CD14-positive monocyte (primary cell): Measurements from ENCODE around the gene CTPS1. TPM values are rescaled to one million over a fixed set of nuclear protein-coding genes. Genes with fewer than 3 reads are reported as not detected.

ENCODE experiments used
- DNase-seq, 3 donors: peaks; one replicate each; pipeline ENCODE4 v3.0.0-alpha.2; 2011 to 2022
- H2AFZ ChIP-seq: 2 replicates; pipeline ENCODE4 v1.6.0; 2012; ENCODE audit warnings: mild to moderate bottlenecking, low read depth, low read length, inconsistent platforms; ENCODE audit not compliant: insufficient read depth, poor library complexity, severe bottlenecking
- H3K27ac ChIP-seq, 2 donors: 1 replicate in 1 of 2; 2 replicates in 1 of 2; pipeline ENCODE4 v1.5.1; 2012 to 2013; ENCODE audit warnings: low read length in 2 of 2, control low read depth in 1 of 2, inconsistent platforms in 1 of 2, low read depth in 1 of 2, mild to moderate bottlenecking in 1 of 2
- H3K27me3 ChIP-seq, 2 donors: one replicate each; pipeline versions ENCODE4 v1.6.0 to v1.6.1; 2011 to 2013; ENCODE audit warnings: low read length in 2 of 2; ENCODE audit not compliant: control insufficient read depth in 2 of 2, insufficient read depth in 2 of 2
- H3K36me3 ChIP-seq, 2 donors: replicated peaks in 1 of 2; 1 replicate in 1 of 2; 2 replicates in 1 of 2; pipeline versions ENCODE4 v1.5.1 to v1.6.1; 2012 to 2013; ENCODE audit warnings: low read length in 2 of 2, control low read depth in 1 of 2, inconsistent platforms in 1 of 2, mild to moderate bottlenecking in 1 of 2; ENCODE audit not compliant: insufficient read depth in 2 of 2, control insufficient read depth in 1 of 2
- H3K4me1 ChIP-seq, 2 donors: 1 replicate in 1 of 2; 2 replicates in 1 of 2; pipeline versions ENCODE4 v1.5.1 to v1.6.1; 2012 to 2013; ENCODE audit warnings: low read length in 2 of 2, control low read depth in 1 of 2, inconsistent platforms in 1 of 2, mild to moderate bottlenecking in 1 of 2, moderate library complexity in 1 of 2; ENCODE audit not compliant: insufficient read depth in 2 of 2, control insufficient read depth in 1 of 2
- H3K4me2 ChIP-seq: replicated peaks from 2 replicates; pipeline ENCODE3; 2012; ENCODE audit warnings: low read length, moderate library complexity, mild to moderate bottlenecking; ENCODE audit not compliant: poor library complexity, severe bottlenecking; ENCODE audit errors: extremely low read depth
- H3K4me3 ChIP-seq, 3 experiments: fragments of 200-600 bp in 1 of 3; sonication (generic) in 1 of 3; replicated peaks in 1 of 3; 1 replicate in 2 of 3; 2 replicates in 1 of 3; pipeline ENCODE4 v1.5.1; 2011 to 2013; ENCODE audit warnings: low read length in 3 of 3, mild to moderate bottlenecking in 3 of 3, control low read depth in 2 of 3, low read depth in 2 of 3, inconsistent platforms in 1 of 3, moderate library complexity in 1 of 3
- H3K79me2 ChIP-seq: 2 replicates; pipeline ENCODE4 v1.6.0; 2012; ENCODE audit warnings: mild to moderate bottlenecking, control low read depth, inconsistent platforms, low read length, moderate library complexity; ENCODE audit not compliant: insufficient read depth
- H3K9ac ChIP-seq: 2 replicates; pipeline ENCODE4 v1.6.0; 2017; ENCODE audit warnings: low read length, mild to moderate bottlenecking; ENCODE audit not compliant: insufficient read depth, poor library complexity, severe bottlenecking
- H3K9me3 ChIP-seq, 2 donors: replicated peaks in 1 of 2; 1 replicate in 1 of 2; 2 replicates in 1 of 2; pipeline versions ENCODE4 v1.5.1 to v1.6.1; 2012 to 2013; ENCODE audit warnings: low read length in 2 of 2, control low read depth in 1 of 2; ENCODE audit not compliant: control insufficient read depth in 1 of 2, insufficient read depth in 1 of 2
- H4K20me1 ChIP-seq: 2 replicates; pipeline ENCODE4 v1.6.0; 2012; ENCODE audit warnings: mild to moderate bottlenecking, low read length, control low read depth, moderate library complexity; ENCODE audit not compliant: insufficient read depth
- H3K27ac Mint-ChIP-seq, 7 donors: one replicate each; pipeline ENCODE4 v1.8.0; 2020; ENCODE audit warnings: mild to moderate bottlenecking in 7 of 7, mixed read lengths in 7 of 7, moderate library complexity in 6 of 7, inconsistent platforms in 2 of 7
- H3K27me3 Mint-ChIP-seq, 3 donors: one replicate each; pipeline ENCODE4 v1.8.0; 2021 to 2022; ENCODE audit warnings: low read depth in 3 of 3, mild to moderate bottlenecking in 3 of 3, mixed read lengths in 3 of 3, moderate library complexity in 3 of 3, inconsistent platforms in 1 of 3
- H3K36me3 Mint-ChIP-seq, 2 donors: one replicate each; pipeline ENCODE4 v1.8.0; 2020; ENCODE audit warnings: mixed read lengths in 2 of 2, inconsistent platforms in 1 of 2, mild to moderate bottlenecking in 1 of 2
- H3K4me1 Mint-ChIP-seq: one replicate; pipeline ENCODE4 v1.8.0; 2020; ENCODE audit warnings: mild to moderate bottlenecking, mixed read lengths
- H3K4me3 Mint-ChIP-seq, 2 donors: one replicate each; pipeline ENCODE4 v1.8.0; 2020; ENCODE audit warnings: mild to moderate bottlenecking in 2 of 2, mixed read lengths in 2 of 2, moderate library complexity in 1 of 2
- H3K9me3 Mint-ChIP-seq, 7 donors: one replicate each; pipeline ENCODE4 v1.8.0; 2020 to 2022; ENCODE audit warnings: mixed read lengths in 7 of 7, mild to moderate bottlenecking in 6 of 7, moderate library complexity in 6 of 7, inconsistent platforms in 2 of 7
- WGBS: methylation state at CpG from one replicate; pipeline ENCODE4 v1.1.5; 2013; ENCODE audit warnings: missing lambda C conversion rate; ENCODE audit not compliant: insufficient coverage; 5-methylcytosine and 5-hydroxymethylcytosine counted together
- intact Hi-C, 2 donors: fragments of 100-400 bp; cut with micrococcal nuclease; formaldehyde crosslinking; loops; one replicate each; pipeline versions ENCODE4 v1.15.0 to v1.15.1; 2023
- polyA plus RNA-seq, 3 donors: library from polyadenylated mRNA; depleted of rRNA in 1 of 3; unstranded in 2 of 3; stranded (reverse) in 1 of 3; fragments of 300-500 nt in 2 of 3; fragments of >200 nt in 1 of 3; fragmentation: Illumina TruSeq in 2 of 3; gene quantifications; 1 replicate in 2 of 3; 2 replicates in 1 of 3; pipeline ENCODE4 v1.2.3, GENCODE V29; 2012 to 2021
- TF ChIP-seq, protein P1 (sequence below): fragments of 200-600 bp; IDR thresholded peaks from one replicate; pipeline ENCODE4 v1.8.0; 2022; ENCODE audit warnings: antibody characterized with exemption, mild to moderate bottlenecking

CTPS1 gene
- polyA plus RNA-seq, 3 donors: 5.3 to 8.6 (median 6.0) TPM

- intact Hi-C loops: no loop called here
- H3K27me3 Mint-ChIP-seq: peaks cover 0 to 6% (median 5%) of the 10 kb centered on the region in 3 donors
- WGBS: no CpG with 5 or more reads among the region's 1 CpG
- TF ChIP-seq, protein P1, sequence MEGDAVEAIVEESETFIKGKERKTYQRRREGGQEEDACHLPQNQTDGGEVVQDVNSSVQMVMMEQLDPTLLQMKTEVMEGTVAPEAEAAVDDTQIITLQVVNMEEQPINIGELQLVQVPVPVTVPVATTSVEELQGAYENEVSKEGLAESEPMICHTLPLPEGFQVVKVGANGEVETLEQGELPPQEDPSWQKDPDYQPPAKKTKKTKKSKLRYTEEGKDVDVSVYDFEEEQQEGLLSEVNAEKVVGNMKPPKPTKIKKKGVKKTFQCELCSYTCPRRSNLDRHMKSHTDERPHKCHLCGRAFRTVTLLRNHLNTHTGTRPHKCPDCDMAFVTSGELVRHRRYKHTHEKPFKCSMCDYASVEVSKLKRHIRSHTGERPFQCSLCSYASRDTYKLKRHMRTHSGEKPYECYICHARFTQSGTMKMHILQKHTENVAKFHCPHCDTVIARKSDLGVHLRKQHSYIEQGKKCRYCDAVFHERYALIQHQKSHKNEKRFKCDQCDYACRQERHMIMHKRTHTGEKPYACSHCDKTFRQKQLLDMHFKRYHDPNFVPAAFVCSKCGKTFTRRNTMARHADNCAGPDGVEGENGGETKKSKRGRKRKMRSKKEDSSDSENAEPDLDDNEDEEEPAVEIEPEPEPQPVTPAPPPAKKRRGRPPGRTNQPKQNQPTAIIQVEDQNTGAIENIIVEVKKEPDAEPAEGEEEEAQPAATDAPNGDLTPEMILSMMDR: no peak
- H3K4me3 Mint-ChIP-seq: no peak overlapping the region
- Histone ChIP-seq H3K36me3 (no peaks in the 10 kb centered on the region), H2AFZ (no peak overlapping the region), H3K27me3 (no peaks in the 10 kb centered on the region), H3K4me1 (peaks cover 16 to 21% of the 10 kb centered on the region in 2 donors), H3K9me3 (no peaks in the 10 kb centered on the region), H3K9ac (no peak overlapping the region), H3K27ac (no peak overlapping the region), H3K79me2 (peaks cover 26% of the 10 kb centered on the region), H3K4me2 (no peak overlapping the region), H4K20me1 (no peaks in the 10 kb centered on the region), H3K4me3 (no peak overlapping the region)
- H3K36me3 Mint-ChIP-seq: peaks cover 3% of the 10 kb centered on the region in 2 donors
- no peak overlapping the region for H3K27ac Mint-ChIP-seq
- DNase-seq: no peak
- peaks cover 0 to 2% (median 0%) of the 10 kb centered on the region in 7 donors for H3K9me3 Mint-ChIP-seq
- peaks cover 22% of the 10 kb centered on the region for H3K4me1 Mint-ChIP-seq
Observed at GRCh38 chr1:40977716-40978115, 1.8 kb upstream of the CTPS1 start.

- H3K9me3 ChIP-seq: no peaks in the 10 kb centered on the region
- Mint-ChIP-seq H3K27me3 (peaks cover 0 to 6% (median 5%) of the 10 kb centered on the region in 3 donors), H3K36me3 (peaks cover 9 to 11% of the 10 kb centered on the region in 2 donors), H3K4me1 (peaks cover 19% of the 10 kb centered on the region), H3K27ac (peak overlapping the region in 5 of 7 donors; percentile 77 to 94 (median 88)), H3K4me3 (peak overlapping the region; percentile 82 to 90), H3K9me3 (peaks cover 0 to 2% (median 0%) of the 10 kb centered on the region in 7 donors)
- H3K4me2 ChIP-seq: peak overlapping the region; percentile 75
- no peak for DNase-seq
- intact Hi-C loops: no loop called here
- H3K36me3 ChIP-seq: peaks cover 5 to 8% of the 10 kb centered on the region in 2 donors
- H3K79me2 ChIP-seq: peaks cover 35% of the 10 kb centered on the region
- H3K4me3 ChIP-seq: peak overlapping the region; percentile 63 to 79 (median 72)
- peak overlapping the region; percentile 94 for H2AFZ ChIP-seq
- H3K27me3 ChIP-seq: no peaks in the 10 kb centered on the region
- peak overlapping the region; percentile 72 to 81 for H3K27ac ChIP-seq
- TF ChIP-seq, protein P1: no peak
- WGBS: 39% methylated on average over 15 of the region's 17 CpGs
- H3K9ac ChIP-seq: peak overlapping the region; percentile 74
- H3K4me1 ChIP-seq: peaks cover 15 to 21% of the 10 kb centered on the region in 2 donors
- no peaks in the 10 kb centered on the region for H4K20me1 ChIP-seq
Observed at GRCh38 chr1:40978886-40979240, 633 bp upstream of the CTPS1 start.
